Measurements from ENCODE around the gene EYS. TPM values are rescaled to one million over a fixed set of nuclear protein-coding genes. Genes with fewer than 3 reads are reported as not detected.

Gene EYS
- total RNA-seq, 1 experiment from 2014 or later, result not detected

DNA sequence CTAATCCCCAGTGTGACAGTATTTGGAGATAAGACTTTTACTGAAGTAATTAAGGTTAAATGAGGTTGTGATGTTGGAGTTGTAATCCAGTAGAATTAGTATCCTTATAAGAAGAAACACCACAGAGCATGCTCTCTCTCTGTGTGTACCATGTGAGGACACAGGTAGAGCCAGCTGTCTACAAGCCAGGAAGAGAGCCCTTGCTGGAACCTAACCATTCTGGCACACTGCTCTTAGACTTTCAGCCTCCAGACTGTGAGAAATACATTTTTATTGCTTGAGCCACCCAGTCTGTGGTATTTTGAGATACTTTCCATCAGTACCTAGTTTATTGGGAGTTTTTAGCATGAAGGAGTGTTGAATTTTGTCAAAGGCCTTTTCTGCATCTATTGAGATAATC, 1961.2 kb downstream of the EYS start:
- H3K27ac Mint-ChIP-seq, result no peak overlapping the region
- Histone ChIP-seq H3K27ac (ENCODE audit: insufficient read length, low read depth, low read length) (no peak overlapping the region), H4K91ac (ENCODE audit: insufficient read length, low read depth, low read length) (no peak overlapping the region), H3K79me1 (ENCODE audit: insufficient read depth, low read depth, low read length, poor library complexity, severe bottlenecking) (no peaks in the 10 kb centered on the region), H4K8ac (replicated peaks; ENCODE audit: insufficient read length, low read depth, low read length) (no peak overlapping the region), H4K5ac (ENCODE audit: insufficient read length, low read depth, low read length) (no peak overlapping the region), H3K9ac (ENCODE audit: extremely low read depth, insufficient read length, low read length) (no peak overlapping the region), H2BK20ac (ENCODE audit: low read depth, low read length, poor library complexity, severe bottlenecking) (no peak overlapping the region), H2AFZ (ENCODE audit: low read length) (no peak overlapping the region), H3K27me3 (ENCODE audit: insufficient read depth, low read length) (no peaks in the 10 kb centered on the region), H3K18ac (ENCODE audit: insufficient read length, low read depth, low read length) (no peak overlapping the region), H3K4ac (ENCODE audit: low read depth, low read length) (no peak overlapping the region), H3K23me2 (ENCODE audit: insufficient read length, low read depth, low read length, poor library complexity, severe bottlenecking) (no peaks in the 10 kb centered on the region), H3K4me2 (ENCODE audit: insufficient read depth, insufficient read length, low read length) (no peak overlapping the region), H2AK5ac (ENCODE audit: insufficient read length, low read length) (no peak overlapping the region), H4K20me1 (ENCODE audit: control insufficient read depth, insufficient read depth, insufficient read length) (no peaks in the 10 kb centered on the region), H3K23ac (ENCODE audit: insufficient read length, low read depth, low read length) (no peak overlapping the region), H3K9me3 (ENCODE audit: control insufficient read depth, low read depth, low read length) (no peaks in the 10 kb centered on the region), H2BK5ac (ENCODE audit: insufficient read length, low read length) (no peak overlapping the region), H3T11ph (ENCODE audit: low read length) (no peak overlapping the region), H3K56ac (ENCODE audit: insufficient read length, low read depth, low read length) (no peak overlapping the region), H2BK12ac (ENCODE audit: insufficient read length, low read depth, low read length) (no peak overlapping the region), H3K14ac (ENCODE audit: insufficient read depth, low read length) (no peak overlapping the region), H3K4me1 (ENCODE audit: insufficient read depth, low read length) (no peaks in the 10 kb centered on the region), H3K79me2 (ENCODE audit: insufficient read depth, low read length) (no peaks in the 10 kb centered on the region), H2BK120ac (ENCODE audit: low read depth, low read length, poor library complexity, severe bottlenecking) (no peak overlapping the region), H2BK15ac (ENCODE audit: low read depth, low read length) (no peak overlapping the region)
- H3K36me3 Mint-ChIP-seq (ENCODE audit: insufficient read depth in 1 of 3, low read depth in 3 of 3), result no peaks in the 10 kb centered on the region; a peak in 1 of 7 replicates
- TF ChIP-seq, protein P1, sequence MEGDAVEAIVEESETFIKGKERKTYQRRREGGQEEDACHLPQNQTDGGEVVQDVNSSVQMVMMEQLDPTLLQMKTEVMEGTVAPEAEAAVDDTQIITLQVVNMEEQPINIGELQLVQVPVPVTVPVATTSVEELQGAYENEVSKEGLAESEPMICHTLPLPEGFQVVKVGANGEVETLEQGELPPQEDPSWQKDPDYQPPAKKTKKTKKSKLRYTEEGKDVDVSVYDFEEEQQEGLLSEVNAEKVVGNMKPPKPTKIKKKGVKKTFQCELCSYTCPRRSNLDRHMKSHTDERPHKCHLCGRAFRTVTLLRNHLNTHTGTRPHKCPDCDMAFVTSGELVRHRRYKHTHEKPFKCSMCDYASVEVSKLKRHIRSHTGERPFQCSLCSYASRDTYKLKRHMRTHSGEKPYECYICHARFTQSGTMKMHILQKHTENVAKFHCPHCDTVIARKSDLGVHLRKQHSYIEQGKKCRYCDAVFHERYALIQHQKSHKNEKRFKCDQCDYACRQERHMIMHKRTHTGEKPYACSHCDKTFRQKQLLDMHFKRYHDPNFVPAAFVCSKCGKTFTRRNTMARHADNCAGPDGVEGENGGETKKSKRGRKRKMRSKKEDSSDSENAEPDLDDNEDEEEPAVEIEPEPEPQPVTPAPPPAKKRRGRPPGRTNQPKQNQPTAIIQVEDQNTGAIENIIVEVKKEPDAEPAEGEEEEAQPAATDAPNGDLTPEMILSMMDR (conservative IDR thresholded peaks at IDR 0.05), result no peak
- H3K27me3 Mint-ChIP-seq (ENCODE audit: low read depth), result no peaks in the 10 kb centered on the region; the same call in 1 of the 2 replicates
- H3K4me1 Mint-ChIP-seq, result peaks cover 5 to 6% of the 10 kb centered on the region in 2 experiments
- no peaks in the 10 kb centered on the region; a peak in 2 of 5 replicates for H3K9me3 Mint-ChIP-seq
- no peak overlapping the region for H3K4me3 Mint-ChIP-seq
- no peak for DNase-seq
